LNCAP (cell line): ENCODE results near the gene ACOX3.

ENCODE experiments used
- TF ChIP-seq, protein P1 (sequence below): fragments of 450-650 bp; IDR thresholded peaks from 2 replicates; pipeline ENCODE4 v1.5.1; 2017; ENCODE audit warnings: mild to moderate bottlenecking

The ACOX3 gene

DNA sequence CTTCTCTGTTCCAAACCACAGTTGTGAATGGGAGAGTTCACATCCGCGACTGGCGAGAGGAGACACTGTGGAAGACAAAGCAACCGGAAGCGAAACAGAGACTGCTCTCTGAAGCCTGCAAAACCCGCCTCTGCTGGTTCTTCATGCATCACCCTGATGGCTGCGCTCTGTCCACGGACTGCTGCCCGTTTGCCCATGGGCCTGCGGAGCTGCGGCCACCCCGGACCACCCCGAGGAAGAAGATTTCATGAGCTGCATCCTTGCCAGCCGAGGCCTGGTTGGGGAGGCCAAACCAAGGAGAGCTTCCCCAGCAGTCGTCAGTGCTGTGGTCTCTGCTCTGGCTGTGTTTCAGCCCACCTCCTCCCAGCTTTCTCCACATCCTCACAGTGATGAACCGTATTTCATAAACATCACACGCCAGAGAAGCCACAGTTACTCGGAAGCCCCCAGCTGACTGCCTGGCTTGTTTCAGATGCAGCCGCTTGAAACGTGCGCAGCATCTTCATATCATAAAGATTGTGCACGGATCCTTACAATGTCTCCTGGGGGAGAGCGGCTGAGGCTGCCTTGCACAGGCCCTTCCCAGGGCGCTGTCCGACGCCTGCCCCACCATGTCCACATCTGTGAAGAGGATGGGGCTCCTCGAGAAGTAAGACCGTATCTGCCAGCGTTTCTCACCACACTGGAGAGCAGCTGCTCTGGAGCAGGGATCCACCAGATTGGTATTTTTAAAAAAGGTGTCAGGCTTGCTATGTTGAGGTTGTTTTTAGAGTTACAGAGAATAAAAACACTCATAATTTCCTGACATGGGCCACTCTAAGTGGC, 35.4 kb upstream of the ACOX3 start:
- TF ChIP-seq, protein P1, sequence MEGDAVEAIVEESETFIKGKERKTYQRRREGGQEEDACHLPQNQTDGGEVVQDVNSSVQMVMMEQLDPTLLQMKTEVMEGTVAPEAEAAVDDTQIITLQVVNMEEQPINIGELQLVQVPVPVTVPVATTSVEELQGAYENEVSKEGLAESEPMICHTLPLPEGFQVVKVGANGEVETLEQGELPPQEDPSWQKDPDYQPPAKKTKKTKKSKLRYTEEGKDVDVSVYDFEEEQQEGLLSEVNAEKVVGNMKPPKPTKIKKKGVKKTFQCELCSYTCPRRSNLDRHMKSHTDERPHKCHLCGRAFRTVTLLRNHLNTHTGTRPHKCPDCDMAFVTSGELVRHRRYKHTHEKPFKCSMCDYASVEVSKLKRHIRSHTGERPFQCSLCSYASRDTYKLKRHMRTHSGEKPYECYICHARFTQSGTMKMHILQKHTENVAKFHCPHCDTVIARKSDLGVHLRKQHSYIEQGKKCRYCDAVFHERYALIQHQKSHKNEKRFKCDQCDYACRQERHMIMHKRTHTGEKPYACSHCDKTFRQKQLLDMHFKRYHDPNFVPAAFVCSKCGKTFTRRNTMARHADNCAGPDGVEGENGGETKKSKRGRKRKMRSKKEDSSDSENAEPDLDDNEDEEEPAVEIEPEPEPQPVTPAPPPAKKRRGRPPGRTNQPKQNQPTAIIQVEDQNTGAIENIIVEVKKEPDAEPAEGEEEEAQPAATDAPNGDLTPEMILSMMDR: no peak

DNA sequence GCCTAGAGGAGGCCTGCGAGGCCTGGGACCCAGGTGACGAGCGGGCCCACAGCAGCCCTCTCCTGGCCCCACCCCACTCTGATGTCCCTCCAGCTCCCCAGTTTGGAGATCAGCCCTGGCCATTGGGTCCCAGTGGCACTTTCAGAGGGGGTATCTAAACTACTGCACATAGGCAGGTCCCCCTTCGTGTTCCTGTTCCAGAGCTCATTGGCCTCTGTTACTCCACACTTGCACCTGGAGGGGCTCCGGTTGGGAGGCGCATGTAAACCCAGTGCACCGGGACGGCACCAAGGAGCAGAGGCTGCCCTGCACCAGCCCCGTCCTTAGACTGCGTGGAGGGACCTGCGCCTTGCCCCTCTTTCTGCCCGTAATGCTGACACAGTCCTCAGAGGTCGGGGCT, 34.3 kb upstream of the ACOX3 start:
- TF ChIP-seq, protein P1: no peak

DNA sequence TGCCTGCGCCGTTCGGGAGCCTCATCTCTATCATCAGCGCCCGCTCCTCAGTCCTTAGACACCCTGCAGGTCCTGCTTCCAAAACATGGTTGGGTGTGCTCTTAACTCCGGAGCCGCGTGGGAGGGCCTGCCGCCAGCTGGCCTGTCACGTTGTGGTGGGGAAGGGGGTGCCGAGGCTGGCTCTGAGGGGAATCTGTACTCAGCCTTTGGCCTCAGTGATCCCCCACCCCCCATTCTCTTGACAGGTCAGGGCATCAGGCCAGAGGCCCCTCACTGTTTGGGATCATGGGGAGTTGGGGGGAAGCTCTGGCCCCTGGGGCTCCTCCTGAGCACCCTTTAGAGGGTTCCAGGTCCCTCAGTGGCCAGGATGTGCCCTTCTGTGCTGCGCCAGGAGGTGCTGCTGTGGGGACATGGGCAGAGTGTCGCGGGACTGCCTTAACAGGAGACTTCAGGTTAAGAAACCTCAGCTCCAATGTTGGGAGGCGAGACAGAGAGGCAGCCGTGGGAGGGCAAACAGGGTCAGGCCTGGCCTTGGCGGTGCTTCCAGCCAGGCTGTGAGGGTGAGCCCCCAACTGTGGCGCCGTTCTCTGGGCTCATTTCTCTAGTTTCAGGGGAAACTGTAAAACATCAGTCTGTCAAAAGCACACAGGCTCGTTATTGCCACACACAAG, 33.5 kb upstream of the ACOX3 start:
- TF ChIP-seq, protein P1: no peak

DNA sequence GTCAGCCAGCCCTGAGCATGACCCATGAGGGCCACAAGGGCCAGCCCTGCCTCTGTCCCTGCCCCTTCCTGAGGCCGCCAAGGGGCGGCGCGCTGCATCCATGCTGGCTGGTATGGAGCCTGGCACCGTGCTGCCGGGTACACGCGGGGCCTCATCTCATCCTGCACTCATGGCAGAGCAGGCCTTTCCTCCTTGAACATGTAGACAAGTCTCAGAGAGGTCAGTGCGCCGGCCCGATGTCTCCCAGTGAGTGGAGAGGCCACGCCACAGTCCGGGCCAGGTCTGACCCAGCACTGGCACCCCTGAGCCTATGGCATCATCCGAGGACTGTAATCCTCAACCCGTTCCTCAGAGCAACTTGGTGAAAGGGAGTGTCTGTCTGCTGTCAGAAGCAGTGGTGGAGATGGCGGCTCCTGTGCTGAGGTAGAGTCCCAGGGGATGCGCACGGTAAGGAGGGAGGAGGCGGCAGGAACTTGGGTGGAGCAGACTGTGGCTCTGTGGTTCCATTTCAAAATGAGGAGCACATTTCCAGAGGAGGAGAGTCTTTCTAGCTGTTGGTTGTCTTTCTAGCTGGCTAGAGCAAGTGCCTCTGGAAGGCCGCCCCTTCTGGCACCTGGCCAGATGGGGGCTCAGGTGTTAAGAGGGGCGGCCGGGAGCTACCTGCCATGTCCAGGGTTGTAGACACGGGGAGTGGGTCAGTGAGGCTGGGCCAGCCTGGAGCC, 32.8 kb upstream of the ACOX3 start:
- TF ChIP-seq, protein P1: no peak

DNA sequence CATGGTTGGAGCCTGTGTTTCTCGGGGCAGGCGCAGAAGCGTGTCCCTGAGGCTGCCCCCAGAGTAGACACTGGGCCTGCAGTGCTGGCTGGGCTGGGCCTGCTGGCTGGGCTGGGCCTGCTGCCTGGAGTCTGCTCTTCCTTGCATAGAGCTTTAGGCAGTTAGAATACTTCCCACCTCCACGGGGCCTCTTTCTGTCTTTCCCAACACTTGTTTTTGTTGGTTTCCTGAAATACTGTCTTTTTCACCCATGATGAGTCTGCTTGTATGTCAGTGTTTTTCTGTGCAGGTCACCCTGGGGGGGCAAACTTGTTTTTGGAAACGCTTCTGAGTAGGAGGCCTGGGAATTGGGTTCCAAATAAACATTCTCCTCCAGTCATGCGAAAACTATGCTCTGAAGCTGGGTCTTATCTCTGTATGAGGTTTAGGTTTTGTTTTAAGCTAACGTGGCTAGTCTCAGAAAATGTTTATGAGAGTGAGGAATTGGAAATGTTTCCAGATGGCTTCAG, 32.2 kb upstream of the ACOX3 start:
- TF ChIP-seq, protein P1: no peak

DNA sequence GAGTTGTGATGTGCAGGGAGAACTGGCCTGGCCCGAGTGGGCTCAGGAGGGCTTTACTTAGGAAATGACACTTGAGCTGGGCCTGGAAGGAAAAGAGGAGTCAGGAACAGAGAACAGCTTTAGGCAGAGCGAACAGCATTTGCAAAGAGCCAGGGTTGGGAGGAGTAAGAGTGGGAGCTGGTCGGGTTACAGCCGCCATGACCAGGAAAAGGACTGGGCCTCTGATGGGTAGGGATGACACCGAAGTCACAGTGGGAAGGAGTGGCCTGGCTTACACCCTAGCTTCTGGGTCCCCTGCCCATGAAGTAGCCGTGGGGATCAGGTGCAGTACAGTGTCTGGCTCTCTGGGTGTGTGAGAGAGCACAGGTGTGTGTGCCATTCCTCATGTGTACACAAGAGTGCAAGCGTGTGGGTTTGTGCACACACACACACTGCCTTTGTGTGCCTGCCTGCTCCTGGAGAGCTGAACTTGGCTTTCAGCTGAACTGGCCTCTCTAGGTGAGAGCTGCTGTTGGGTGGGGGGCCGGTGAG, 31.7 kb upstream of the ACOX3 start:
- TF ChIP-seq, protein P1: no peak

DNA sequence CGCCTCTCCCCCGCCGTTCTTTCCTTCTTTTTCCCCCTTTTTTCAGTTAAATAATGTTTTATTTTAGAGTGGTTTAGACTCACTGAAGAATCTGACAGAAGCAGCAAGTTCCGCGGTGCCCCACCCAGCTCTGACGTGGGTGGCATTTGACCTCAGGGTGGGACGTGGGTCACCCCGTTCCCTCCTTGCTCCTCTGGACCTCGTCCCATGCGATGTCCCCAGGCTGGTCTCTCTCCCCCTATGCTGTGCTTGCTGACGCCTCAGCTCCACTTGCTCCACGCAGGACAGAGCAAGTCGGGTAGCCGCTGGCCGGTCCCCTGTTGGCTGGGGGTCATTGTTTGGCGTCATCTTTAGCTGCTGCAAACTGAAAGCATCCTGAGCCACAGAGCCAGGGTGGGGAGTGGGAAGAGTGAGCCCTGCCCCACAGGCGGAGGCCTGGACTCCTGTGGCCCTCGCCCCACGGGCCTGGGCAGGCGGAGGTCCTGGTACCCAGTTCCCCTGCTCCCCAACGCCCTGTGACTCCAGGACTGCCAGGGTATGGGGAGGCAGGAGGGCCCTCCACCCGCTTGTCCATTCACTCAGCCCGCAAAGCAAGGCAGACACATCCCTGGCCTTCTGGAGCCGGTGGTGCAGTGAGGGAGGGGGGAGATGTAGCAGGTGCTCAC, 30.8 kb upstream of the ACOX3 start:
- TF ChIP-seq, protein P1: no peak
